ENCODE data around the gene C15orf62. TPM values are rescaled to one million over a fixed set of nuclear protein-coding genes. Genes with fewer than 3 reads are reported as not detected.

The C15orf62 gene
- total and polyA plus RNA-seq, 2 donors: 1.1 to 1.8 TPM

DNA sequence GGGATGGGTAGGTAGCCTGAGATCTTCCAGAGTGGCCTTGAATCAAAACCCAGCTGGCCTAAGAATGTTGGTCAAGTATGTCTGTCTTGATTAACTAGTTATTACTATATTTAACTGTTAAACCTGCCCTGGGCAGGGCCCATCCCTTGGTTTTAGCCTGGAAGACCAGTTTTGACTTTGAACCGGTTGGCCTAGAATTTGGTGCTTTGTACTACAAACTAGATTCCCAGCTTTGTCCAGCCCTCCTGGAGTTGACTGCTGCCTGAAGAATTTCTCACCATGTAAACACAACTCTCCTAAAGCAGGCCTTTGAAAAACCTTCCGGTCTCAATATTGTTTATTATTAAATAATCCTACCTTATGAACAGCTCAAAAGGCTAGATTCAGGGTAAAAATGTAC lies 16.0 kb downstream of the C15orf62 start:
- no peaks in the 10 kb centered on the region for H3K27me3 ChIP-seq (ENCODE audit: control insufficient read depth in 2 of 2, insufficient read depth in 1 of 2, low read length in 1 of 2)
- H3K4me3 ChIP-seq (ENCODE audit: low read length in 2 of 2): no peak overlapping the region
- peaks cover 4 to 5% of the 10 kb centered on the region in 2 donors for H3K36me3 ChIP-seq (ENCODE audit: control insufficient read depth in 2 of 2, insufficient read depth in 2 of 2, low read length in 1 of 2)
- no peak overlapping the region for H3K27ac ChIP-seq (ENCODE audit: low read depth in 1 of 2, low read length in 1 of 2)
- no peak for DNase-seq (ENCODE audit: low read depth in 6 of 9, low spot score in 9 of 9)
- H3K9me3 ChIP-seq (ENCODE audit: control insufficient read depth in 2 of 2, insufficient read depth in 1 of 2, low read length in 1 of 2): no peaks in the 10 kb centered on the region
- peaks cover 4 to 7% of the 10 kb centered on the region in 2 donors for H3K4me1 ChIP-seq (ENCODE audit: control insufficient read depth in 2 of 2, insufficient read depth in 2 of 2, low read length in 2 of 2)
- WGBS: 99% methylated on average over 2 of the region's 2 CpGs

DNA sequence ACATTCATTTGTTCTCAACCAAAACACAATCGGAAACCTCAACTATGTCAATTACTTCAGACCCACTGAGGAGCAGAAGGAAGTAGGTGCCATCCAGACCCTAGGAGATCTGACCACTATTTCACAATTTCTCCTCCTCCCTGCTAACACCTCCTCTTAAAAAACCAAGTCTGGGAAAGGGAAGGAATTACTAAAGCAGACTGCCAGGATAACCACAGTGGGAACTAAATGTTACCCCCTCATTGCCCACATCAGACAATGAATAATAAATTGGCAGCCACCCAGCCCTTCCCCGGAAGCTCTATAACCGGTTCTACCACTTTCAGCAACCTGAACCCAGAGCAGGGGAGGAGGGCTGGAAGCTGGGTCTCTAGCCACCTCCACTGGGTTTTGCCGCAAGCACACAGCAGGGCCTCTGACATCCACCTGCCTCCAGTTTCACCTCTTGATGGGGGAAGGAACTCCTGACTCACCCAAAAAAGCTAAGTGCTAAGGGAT lies 17.6 kb downstream of the C15orf62 start:
- Histone ChIP-seq H3K36me3 (ENCODE audit: control insufficient read depth in 2 of 2, insufficient read depth in 2 of 2, low read length in 1 of 2) (peaks cover 7 to 8% of the 10 kb centered on the region in 2 donors), H3K9me3 (ENCODE audit: control insufficient read depth in 2 of 2, insufficient read depth in 1 of 2, low read length in 1 of 2) (no peaks in the 10 kb centered on the region), H3K27me3 (ENCODE audit: control insufficient read depth in 2 of 2, insufficient read depth in 1 of 2, low read length in 1 of 2) (no peaks in the 10 kb centered on the region), H3K27ac (ENCODE audit: low read depth in 1 of 2, low read length in 1 of 2) (peak overlapping the region in 1 of 2 donors; percentile 37), H3K4me1 (ENCODE audit: control insufficient read depth in 2 of 2, insufficient read depth in 2 of 2, low read length in 2 of 2) (peaks cover 4 to 7% of the 10 kb centered on the region in 2 donors), H3K4me3 (ENCODE audit: low read length in 2 of 2) (no peak overlapping the region)
- peak in 1 of 9 donors; percentile 30 for DNase-seq (ENCODE audit: low read depth in 6 of 9, low spot score in 9 of 9)
- 2% methylated on average over 4 of the region's 4 CpGs for WGBS

DNA sequence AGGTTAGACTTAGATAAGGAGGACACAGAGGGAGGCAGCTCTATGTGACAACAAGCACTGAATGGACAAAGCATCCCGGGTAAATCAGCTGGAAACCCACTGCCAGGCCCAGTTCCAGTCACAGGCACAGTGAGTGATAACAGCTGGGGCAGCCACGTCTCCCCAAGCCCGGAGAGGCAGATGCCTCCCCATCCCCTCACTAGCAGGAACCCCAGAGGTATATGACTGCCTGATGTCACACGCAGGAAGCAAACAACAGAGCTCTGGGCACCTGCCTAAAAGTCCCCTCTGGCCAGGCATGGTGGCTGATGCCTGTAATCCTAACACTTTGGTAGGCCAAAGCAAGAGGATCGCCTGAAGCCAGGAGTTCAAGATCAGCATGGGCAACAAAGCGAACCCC lies 18.2 kb downstream of the C15orf62 start:
- Histone ChIP-seq H3K36me3 (ENCODE audit: control insufficient read depth in 2 of 2, insufficient read depth in 2 of 2, low read length in 1 of 2) (peaks cover 7 to 8% of the 10 kb centered on the region in 2 donors), H3K27ac (ENCODE audit: low read depth in 1 of 2, low read length in 1 of 2) (no peak overlapping the region), H3K4me3 (ENCODE audit: low read length in 2 of 2) (no peak overlapping the region), H3K27me3 (ENCODE audit: control insufficient read depth in 2 of 2, insufficient read depth in 1 of 2, low read length in 1 of 2) (no peaks in the 10 kb centered on the region), H3K4me1 (ENCODE audit: control insufficient read depth in 2 of 2, insufficient read depth in 2 of 2, low read length in 2 of 2) (peaks cover 4 to 7% of the 10 kb centered on the region in 2 donors), H3K9me3 (ENCODE audit: control insufficient read depth in 2 of 2, insufficient read depth in 1 of 2, low read length in 1 of 2) (no peaks in the 10 kb centered on the region)
- WGBS: 81% methylated on average over 6 of the region's 6 CpGs
- DNase-seq (ENCODE audit: low read depth in 6 of 9, low spot score in 9 of 9): no peak

DNA sequence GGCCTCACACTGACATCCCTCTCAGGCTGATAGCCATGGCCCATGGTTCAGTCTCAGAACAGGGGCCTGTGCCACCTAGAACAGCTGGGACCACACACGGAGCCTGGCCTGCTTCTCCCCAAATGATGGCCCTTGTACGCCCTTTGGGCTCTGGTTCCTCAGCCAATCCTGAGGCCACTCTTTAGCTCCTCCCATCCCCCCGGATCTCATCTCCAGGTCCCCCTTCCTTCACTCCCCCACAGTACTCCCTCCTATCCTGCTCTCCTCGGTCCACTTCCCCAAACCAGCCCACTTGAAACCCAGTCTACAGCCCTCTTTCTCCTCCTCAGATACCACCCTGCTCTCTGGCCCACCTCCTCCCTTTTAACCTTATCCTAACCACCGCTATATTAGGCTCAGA lies 19.3 kb downstream of the C15orf62 start:
- 95% methylated on average over 5 of the region's 5 CpGs for WGBS
- Histone ChIP-seq H3K27ac (ENCODE audit: low read depth in 1 of 2, low read length in 1 of 2) (no peak overlapping the region), H3K4me3 (ENCODE audit: low read length in 2 of 2) (no peak overlapping the region), H3K9me3 (ENCODE audit: control insufficient read depth in 2 of 2, insufficient read depth in 1 of 2, low read length in 1 of 2) (no peaks in the 10 kb centered on the region), H3K27me3 (ENCODE audit: control insufficient read depth in 2 of 2, insufficient read depth in 1 of 2, low read length in 1 of 2) (no peaks in the 10 kb centered on the region), H3K36me3 (ENCODE audit: control insufficient read depth in 2 of 2, insufficient read depth in 2 of 2, low read length in 1 of 2) (peaks cover 7 to 8% of the 10 kb centered on the region in 2 donors), H3K4me1 (ENCODE audit: control insufficient read depth in 2 of 2, insufficient read depth in 2 of 2, low read length in 2 of 2) (peaks cover 4 to 7% of the 10 kb centered on the region in 2 donors)
- DNase-seq (ENCODE audit: low read depth in 6 of 9, low spot score in 9 of 9): no peak

DNA sequence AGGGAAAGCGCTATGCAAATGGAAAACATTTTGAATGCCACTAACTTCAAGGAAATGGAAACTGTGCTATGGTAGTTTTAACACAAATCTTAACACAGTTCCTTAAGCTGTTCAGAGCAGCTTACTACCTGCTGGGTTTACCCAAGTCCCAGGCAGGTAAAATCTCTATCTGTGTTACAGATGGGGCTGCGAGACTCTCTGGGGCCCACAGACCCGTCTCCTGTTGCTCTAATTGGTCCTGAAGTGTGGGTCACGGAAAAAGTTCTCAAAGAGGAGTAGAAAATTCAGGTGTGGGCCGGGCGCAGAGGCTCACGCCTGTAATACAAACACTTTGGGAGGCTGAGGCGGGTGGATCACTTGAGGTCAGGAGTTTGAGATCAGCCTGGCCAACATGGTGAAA lies 20.2 kb downstream of the C15orf62 start:
- peaks cover 4 to 7% of the 10 kb centered on the region in 2 donors for H3K4me1 ChIP-seq (ENCODE audit: control insufficient read depth in 2 of 2, insufficient read depth in 2 of 2, low read length in 2 of 2)
- DNase-seq (ENCODE audit: low read depth in 6 of 9, low spot score in 9 of 9): no peak
- no peaks in the 10 kb centered on the region for H3K9me3 ChIP-seq (ENCODE audit: control insufficient read depth in 2 of 2, insufficient read depth in 1 of 2, low read length in 1 of 2)
- H3K27ac ChIP-seq (ENCODE audit: low read depth in 1 of 2, low read length in 1 of 2): no peak overlapping the region
- peaks cover 7 to 8% of the 10 kb centered on the region in 2 donors for H3K36me3 ChIP-seq (ENCODE audit: control insufficient read depth in 2 of 2, insufficient read depth in 2 of 2, low read length in 1 of 2)
- H3K4me3 ChIP-seq (ENCODE audit: low read length in 2 of 2): no peak overlapping the region
- no peaks in the 10 kb centered on the region for H3K27me3 ChIP-seq (ENCODE audit: control insufficient read depth in 2 of 2, insufficient read depth in 1 of 2, low read length in 1 of 2)
- 99% methylated on average over 8 of the region's 8 CpGs for WGBS

DNA sequence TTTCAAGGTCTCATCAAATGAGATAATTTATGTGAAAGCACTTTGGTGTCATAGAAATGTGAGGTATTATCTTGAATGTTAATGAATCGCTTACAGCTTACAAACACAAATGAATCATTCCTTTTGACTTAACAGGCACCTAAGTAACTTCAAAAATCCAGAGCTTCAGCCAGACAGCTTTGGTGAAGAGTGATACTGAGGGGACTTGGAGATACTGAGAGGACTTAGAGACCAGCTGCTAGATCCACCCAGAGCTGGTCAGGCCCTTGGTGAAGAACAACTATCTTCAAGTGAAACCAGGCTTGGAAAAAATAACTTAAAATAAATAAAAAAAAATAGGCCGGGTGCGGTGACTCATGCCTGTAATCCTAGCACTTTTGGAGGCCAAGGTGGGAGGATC lies 20.9 kb downstream of the C15orf62 start:
- Histone ChIP-seq H3K4me3 (ENCODE audit: low read length in 2 of 2) (no peak overlapping the region), H3K36me3 (ENCODE audit: control insufficient read depth in 2 of 2, insufficient read depth in 2 of 2, low read length in 1 of 2) (peaks cover 7 to 8% of the 10 kb centered on the region in 2 donors), H3K27ac (ENCODE audit: low read depth in 1 of 2, low read length in 1 of 2) (no peak overlapping the region), H3K9me3 (ENCODE audit: control insufficient read depth in 2 of 2, insufficient read depth in 1 of 2, low read length in 1 of 2) (no peaks in the 10 kb centered on the region), H3K27me3 (ENCODE audit: control insufficient read depth in 2 of 2, insufficient read depth in 1 of 2, low read length in 1 of 2) (no peaks in the 10 kb centered on the region), H3K4me1 (ENCODE audit: control insufficient read depth in 2 of 2, insufficient read depth in 2 of 2, low read length in 2 of 2) (peaks cover 4 to 7% of the 10 kb centered on the region in 2 donors)
- 97% methylated on average over 3 of the region's 3 CpGs for WGBS
- DNase-seq (ENCODE audit: low read depth in 6 of 9, low spot score in 9 of 9): no peak

DNA sequence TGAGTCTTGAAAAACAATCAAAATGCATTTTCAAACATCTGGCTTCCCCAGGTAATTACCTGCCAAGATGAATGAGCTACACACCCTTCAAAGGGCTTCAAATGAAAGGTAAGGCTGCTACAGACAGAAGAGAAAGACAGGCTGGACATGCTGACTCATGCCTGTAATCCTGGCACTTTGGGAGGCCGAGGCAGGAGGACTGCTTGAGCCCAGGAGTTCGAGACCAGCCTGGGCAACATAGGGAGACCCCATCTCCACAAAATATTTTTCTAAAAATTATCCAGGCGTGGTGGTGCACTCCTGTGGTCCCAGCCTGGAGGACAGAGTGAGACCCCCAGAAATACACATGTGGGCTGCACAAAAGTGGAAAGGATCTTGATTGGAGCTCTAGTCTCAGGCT lies 22.6 kb downstream of the C15orf62 start:
- no peaks in the 10 kb centered on the region for H3K9me3 ChIP-seq (ENCODE audit: control insufficient read depth in 2 of 2, insufficient read depth in 1 of 2, low read length in 1 of 2)
- WGBS: 79% methylated on average over 3 of the region's 3 CpGs
- no peak for DNase-seq (ENCODE audit: low read depth in 6 of 9, low spot score in 9 of 9)
- H3K27ac ChIP-seq (ENCODE audit: low read depth in 1 of 2, low read length in 1 of 2): no peak overlapping the region
- peaks cover 4 to 6% of the 10 kb centered on the region in 2 donors for H3K4me1 ChIP-seq (ENCODE audit: control insufficient read depth in 2 of 2, insufficient read depth in 2 of 2, low read length in 2 of 2)
- no peaks in the 10 kb centered on the region for H3K27me3 ChIP-seq (ENCODE audit: control insufficient read depth in 2 of 2, insufficient read depth in 1 of 2, low read length in 1 of 2)
- H3K36me3 ChIP-seq (ENCODE audit: control insufficient read depth in 2 of 2, insufficient read depth in 2 of 2, low read length in 1 of 2): peaks cover 4 to 8% of the 10 kb centered on the region in 2 donors
- no peak overlapping the region for H3K4me3 ChIP-seq (ENCODE audit: low read length in 2 of 2)

DNA sequence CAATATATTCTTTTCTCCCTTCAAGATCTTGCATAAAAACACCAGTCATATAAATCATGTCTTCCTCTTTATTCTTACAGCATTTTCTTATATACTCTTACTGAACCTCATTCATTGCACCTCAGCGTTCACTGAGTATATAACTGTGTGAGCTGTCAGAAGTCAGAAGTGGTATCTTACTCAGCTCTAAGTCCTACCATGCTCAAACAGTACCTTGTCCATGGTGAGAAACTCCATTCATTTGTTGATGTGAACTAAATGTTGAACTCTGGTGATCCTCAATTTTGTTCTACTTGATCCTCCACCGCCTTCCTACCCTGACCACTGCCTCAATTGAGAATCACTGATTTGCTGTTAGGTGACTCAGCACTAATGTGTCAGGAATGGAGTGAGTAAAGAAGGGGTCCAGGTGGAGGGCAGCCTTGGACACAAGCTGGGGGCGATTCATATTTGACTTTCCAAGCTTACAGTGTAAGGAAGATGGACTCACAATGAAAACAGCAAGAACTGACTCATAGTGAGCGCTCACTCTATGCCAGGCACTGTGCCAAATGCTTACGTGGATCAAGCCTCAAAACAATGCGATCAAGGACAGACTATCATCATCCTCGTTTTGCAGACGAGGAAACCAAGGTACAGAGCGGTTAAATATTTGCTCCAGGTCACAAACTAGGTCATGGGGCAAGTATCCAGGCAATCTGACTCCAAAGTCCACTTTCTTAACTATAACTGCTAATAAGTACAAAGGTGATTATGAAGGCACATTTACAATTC lies 23.6 kb downstream of the C15orf62 start:
- 96% methylated on average over 9 of the region's 9 CpGs for WGBS
- H3K9me3 ChIP-seq (ENCODE audit: control insufficient read depth in 2 of 2, insufficient read depth in 1 of 2, low read length in 1 of 2): no peaks in the 10 kb centered on the region
- H3K4me1 ChIP-seq (ENCODE audit: control insufficient read depth in 2 of 2, insufficient read depth in 2 of 2, low read length in 2 of 2): no peaks in the 10 kb centered on the region
- H3K36me3 ChIP-seq (ENCODE audit: control insufficient read depth in 2 of 2, insufficient read depth in 2 of 2, low read length in 1 of 2): peaks cover 4 to 11% of the 10 kb centered on the region in 2 donors
- no peaks in the 10 kb centered on the region for H3K27me3 ChIP-seq (ENCODE audit: control insufficient read depth in 2 of 2, insufficient read depth in 1 of 2, low read length in 1 of 2)
- no peak for DNase-seq (ENCODE audit: low read depth in 6 of 9, low spot score in 9 of 9)
- H3K27ac ChIP-seq (ENCODE audit: low read depth in 1 of 2, low read length in 1 of 2): no peak overlapping the region
- no peak overlapping the region for H3K4me3 ChIP-seq (ENCODE audit: low read length in 2 of 2)

DNA sequence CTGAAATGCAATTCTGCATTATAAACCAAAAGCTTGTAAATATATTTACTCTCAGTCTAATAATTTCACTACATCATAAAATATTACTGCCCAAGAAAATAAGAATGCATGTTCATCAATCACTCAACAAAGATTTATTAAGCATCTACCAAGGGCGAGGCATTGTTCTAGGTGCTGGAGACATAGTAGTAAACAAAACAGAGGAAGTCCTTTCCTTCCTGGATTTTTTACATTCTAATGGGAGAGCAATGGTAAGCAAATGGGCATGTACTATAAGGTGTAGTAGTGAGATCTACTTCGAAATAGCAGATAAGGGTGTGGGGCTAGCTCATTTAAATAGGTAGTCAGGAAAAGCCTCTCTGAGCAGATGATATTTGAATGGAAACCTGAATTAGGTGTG lies 26.3 kb downstream of the C15orf62 start:
- H3K27me3 ChIP-seq (ENCODE audit: control insufficient read depth in 2 of 2, insufficient read depth in 1 of 2, low read length in 1 of 2): no peaks in the 10 kb centered on the region
- H3K9me3 ChIP-seq (ENCODE audit: control insufficient read depth in 2 of 2, insufficient read depth in 1 of 2, low read length in 1 of 2): no peaks in the 10 kb centered on the region
- no peak for DNase-seq (ENCODE audit: low read depth in 6 of 9, low spot score in 9 of 9)
- H3K36me3 ChIP-seq (ENCODE audit: control insufficient read depth in 2 of 2, insufficient read depth in 2 of 2, low read length in 1 of 2): peaks cover 6 to 7% of the 10 kb centered on the region in 2 donors
- H3K4me1 ChIP-seq (ENCODE audit: control insufficient read depth in 2 of 2, insufficient read depth in 2 of 2, low read length in 2 of 2): no peaks in the 10 kb centered on the region
- WGBS: 95% methylated on average over 2 of the region's 2 CpGs
- no peak overlapping the region for H3K27ac ChIP-seq (ENCODE audit: low read depth in 1 of 2, low read length in 1 of 2)
- no peak overlapping the region for H3K4me3 ChIP-seq (ENCODE audit: low read length in 2 of 2)
